KOPT-K1 (cell line): ENCODE data around the gene IDUA.
"Not testable (repeated sequence)": the region's sequence is repeated elsewhere in the genome, so short reads cannot be mapped to it uniquely, and the experiment has no call there.

Experiments
- H3K27ac ChIP-seq: fragments of 200-600 bp; sonication (generic); 2 replicates; pipeline ENCODE4 v1.5.1; 2016; ENCODE audit warnings: antibody characterized with exemption, mild to moderate bottlenecking, low read depth, low read length; ENCODE audit not compliant: poor library complexity, severe bottlenecking
- H3K36me3 ChIP-seq: fragments of 200-600 bp; sonication (generic); 2 replicates; pipeline ENCODE4 v1.5.1; 2017; ENCODE audit warnings: antibody characterized with exemption, mild to moderate bottlenecking, low read length, moderate library complexity; ENCODE audit not compliant: insufficient read depth
- H3K9me3 ChIP-seq: fragments of 200-600 bp; sonication (generic); 2 replicates; pipeline ENCODE4 v1.5.1; 2017; ENCODE audit warnings: antibody characterized with exemption, low read length, mild to moderate bottlenecking; ENCODE audit not compliant: insufficient read depth, poor library complexity, severe bottlenecking

The IDUA gene

GRCh38 chr4:1042352-1043055 is 55.7 kb downstream of the IDUA start:
- H3K27ac ChIP-seq = no peak overlapping the region
- no peaks in the 10 kb centered on the region for H3K9me3 ChIP-seq
- no peaks in the 10 kb centered on the region for H3K36me3 ChIP-seq

- Histone ChIP-seq H3K27ac (no peak overlapping the region), H3K9me3 (no peaks in the 10 kb centered on the region), H3K36me3 (no peaks in the 10 kb centered on the region)
These were observed 56.3 kb downstream of the IDUA start for GRCh38 chr4:1043162-1043561.

GRCh38 chr4:1043651-1044468 is 57.0 kb downstream of the IDUA start:
- H3K36me3 ChIP-seq = no peaks in the 10 kb centered on the region
- H3K9me3 ChIP-seq = no peaks in the 10 kb centered on the region
- H3K27ac ChIP-seq = no peak overlapping the region

- H3K27ac ChIP-seq = no peak overlapping the region
- H3K36me3 ChIP-seq = no peaks in the 10 kb centered on the region
- no peaks in the 10 kb centered on the region for H3K9me3 ChIP-seq
These were observed 57.8 kb downstream of the IDUA start for GRCh38 chr4:1044469-1045192.

DNA sequence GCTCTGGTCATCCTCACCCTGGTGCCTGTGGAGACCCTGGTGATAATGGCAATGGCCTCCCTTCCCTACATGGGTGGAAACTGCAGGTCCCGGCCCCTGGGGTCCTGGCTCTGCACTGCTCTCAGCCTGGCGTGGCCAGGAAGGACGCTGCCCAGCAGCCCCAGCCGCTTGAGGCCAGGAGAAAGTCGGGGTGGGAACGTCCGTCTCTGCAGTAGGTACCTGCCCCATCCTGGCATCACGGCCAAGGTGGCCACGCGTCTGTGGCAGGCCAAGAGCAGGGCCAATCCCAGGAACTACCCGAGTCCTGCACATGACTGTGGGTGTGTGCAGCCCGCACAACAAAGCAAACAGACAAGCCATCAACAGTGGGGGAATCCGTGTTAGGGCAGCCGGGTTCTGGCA is 58.4 kb downstream of the IDUA start:
- H3K27ac ChIP-seq = no peak overlapping the region
- no peaks in the 10 kb centered on the region for H3K36me3 ChIP-seq
- H3K9me3 ChIP-seq = no peaks in the 10 kb centered on the region

- no peaks in the 10 kb centered on the region for H3K36me3 ChIP-seq
- no peak overlapping the region for H3K27ac ChIP-seq
- no peaks in the 10 kb centered on the region for H3K9me3 ChIP-seq
These were observed 58.9 kb downstream of the IDUA start for GRCh38 chr4:1045595-1046201.

DNA sequence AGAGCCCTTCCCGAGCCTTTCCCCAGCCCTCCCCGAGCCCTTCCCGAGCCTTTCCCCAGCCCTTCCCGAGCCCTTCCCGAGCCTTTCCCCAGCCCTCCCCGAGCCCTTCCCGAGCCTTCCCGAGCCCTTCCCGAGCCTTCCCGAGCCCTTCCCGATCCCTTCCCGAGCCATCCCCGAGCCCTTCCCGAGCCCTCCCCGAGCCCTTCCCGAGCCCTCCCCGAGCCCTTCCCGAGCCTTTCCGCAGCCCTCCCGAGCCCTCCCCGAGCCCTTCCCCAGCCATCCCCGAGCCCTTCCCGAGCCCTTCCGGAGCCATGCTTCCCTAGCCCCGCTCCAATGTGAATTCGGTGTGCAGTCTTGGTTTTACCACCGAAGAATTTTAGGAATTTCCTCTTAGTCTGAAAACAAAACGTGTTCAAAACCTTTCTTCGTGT is 59.8 kb downstream of the IDUA start:
- not testable (repeated sequence) for H3K9me3 ChIP-seq, H3K36me3 ChIP-seq, H3K27ac ChIP-seq

GRCh38 chr4:1047106-1047975 is 60.5 kb downstream of the IDUA start:
- no peaks in the 10 kb centered on the region for H3K36me3 ChIP-seq
- no peak overlapping the region for H3K27ac ChIP-seq
- no peaks in the 10 kb centered on the region for H3K9me3 ChIP-seq

DNA sequence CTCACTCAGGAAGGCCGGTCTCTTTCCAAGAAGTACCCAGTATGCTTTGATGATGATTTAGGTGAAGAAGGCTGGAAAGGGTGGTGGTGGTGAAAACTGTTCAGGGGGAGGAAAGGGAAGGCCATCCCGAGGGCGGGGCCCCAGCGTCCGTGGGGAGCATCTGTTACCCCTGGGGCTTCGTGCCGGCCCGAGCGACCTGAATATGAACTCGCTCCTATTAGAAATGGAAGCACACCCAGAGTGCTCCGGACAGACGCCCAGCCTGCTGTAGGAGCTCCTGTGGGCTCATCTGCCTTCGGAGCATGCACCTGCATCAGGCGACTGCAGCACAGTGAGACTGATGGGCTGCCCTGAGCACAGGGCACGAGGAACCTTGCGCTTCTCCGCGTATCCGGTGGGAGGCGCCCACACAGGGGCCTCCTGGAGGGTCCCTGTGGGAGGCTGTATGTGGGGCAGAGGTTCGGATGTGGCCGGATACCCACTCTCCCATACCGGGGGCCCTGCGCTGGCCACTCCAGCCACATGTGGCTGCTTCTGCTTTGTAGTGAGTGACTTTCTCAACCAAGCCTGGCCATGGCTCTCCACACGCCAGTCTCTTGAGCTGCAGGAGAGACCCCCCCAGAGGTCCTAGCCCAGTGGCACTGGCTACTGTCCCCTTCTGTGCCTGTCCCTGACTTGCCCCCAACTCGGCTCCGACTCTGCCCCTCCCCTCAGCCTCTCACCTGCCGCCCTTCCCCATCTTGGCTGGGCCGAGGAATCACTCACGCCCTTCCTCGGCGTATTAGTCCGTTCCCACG is 61.3 kb downstream of the IDUA start:
- Histone ChIP-seq H3K27ac (no peak overlapping the region), H3K9me3 (no peaks in the 10 kb centered on the region), H3K36me3 (no peaks in the 10 kb centered on the region)

GRCh38 chr4:1048773-1049590 is 62.1 kb downstream of the IDUA start:
- Histone ChIP-seq H3K9me3 (no peaks in the 10 kb centered on the region), H3K27ac (no peak overlapping the region), H3K36me3 (no peaks in the 10 kb centered on the region)

GRCh38 chr4:1049591-1049905 is 62.7 kb downstream of the IDUA start:
- no peaks in the 10 kb centered on the region for H3K36me3 ChIP-seq
- H3K27ac ChIP-seq = no peak overlapping the region
- no peaks in the 10 kb centered on the region for H3K9me3 ChIP-seq

DNA sequence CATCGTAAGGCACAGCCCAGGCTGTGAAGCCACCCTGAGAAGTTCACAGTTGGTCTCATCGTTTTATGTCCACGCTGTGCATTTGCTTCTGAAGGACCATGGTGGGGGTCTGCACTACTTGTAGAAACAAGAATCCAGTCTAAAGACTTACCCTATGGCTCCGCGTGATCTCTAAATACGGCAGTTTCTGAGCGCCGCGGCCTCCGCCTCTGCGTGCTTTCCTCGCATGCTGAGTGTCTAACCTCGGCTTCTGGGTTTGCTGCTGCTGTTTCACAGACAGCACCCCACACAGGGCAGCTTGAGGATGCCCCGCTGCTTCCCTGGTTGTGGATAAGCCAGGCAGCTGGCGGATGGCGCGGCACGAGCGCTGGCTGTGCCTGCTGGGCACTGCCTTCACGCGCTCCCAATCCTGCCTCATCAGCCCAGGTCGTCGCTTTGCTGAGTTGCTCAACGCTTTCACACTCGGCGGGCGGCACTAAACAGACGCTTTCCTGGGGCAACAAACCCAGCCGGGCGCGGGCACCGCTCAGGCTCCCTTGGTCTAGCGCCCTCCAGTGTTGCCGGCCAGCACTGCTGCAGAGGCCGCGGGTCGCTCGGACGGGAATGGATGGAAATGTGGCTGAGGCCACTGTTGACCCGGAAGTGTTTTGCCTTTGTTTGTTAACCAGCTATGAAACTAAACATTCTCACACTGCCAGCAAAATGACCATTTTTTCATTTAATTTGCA is 63.8 kb downstream of the IDUA start:
- Histone ChIP-seq H3K9me3 (no peaks in the 10 kb centered on the region), H3K27ac (no peak overlapping the region), H3K36me3 (no peaks in the 10 kb centered on the region)

DNA sequence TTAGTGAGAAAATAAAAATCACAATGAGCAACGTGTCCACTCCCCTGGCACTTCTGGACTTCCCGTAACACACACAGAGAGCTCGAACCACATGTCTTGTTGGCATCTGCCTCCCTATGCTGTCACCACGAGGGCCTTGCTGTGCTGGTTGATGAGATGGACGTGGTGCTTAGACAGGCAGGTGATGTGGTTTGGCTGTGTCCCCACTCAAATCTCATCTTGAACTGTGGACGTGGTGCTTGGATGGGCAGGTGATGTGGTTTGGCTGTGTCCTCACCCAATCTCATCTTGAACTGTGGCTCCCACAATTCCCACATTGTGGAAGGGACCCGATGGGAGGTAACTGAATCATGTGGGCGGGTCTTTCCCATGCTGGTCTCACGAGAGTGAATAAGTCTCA is 64.6 kb downstream of the IDUA start:
- H3K9me3 ChIP-seq = no peaks in the 10 kb centered on the region
- no peak overlapping the region for H3K27ac ChIP-seq
- no peaks in the 10 kb centered on the region for H3K36me3 ChIP-seq
